Smooth muscle cell (in vitro differentiated cells): ENCODE data around the gene PTH2. TPM values are rescaled to one million over a fixed set of nuclear protein-coding genes. Genes with fewer than 3 reads are reported as not detected.

ENCODE experiments used
- DNase-seq: peaks from one replicate; lab custom pipeline; 2025; ENCODE audit not compliant: unreplicated experiment; lab: John Stamatoyannopoulos, UW
- H2AFZ ChIP-seq: fragments of 200-600 bp; sonication (generic); 2 replicates; pipeline ENCODE4 v1.6.0; 2016; ENCODE audit warnings: antibody characterized with exemption, low read depth, mild to moderate bottlenecking
- H3F3A ChIP-seq: fragments of 200-600 bp; sonication (generic); 2 replicates; pipeline ENCODE4 v1.6.0; 2017; ENCODE audit warnings: antibody characterized with exemption, low read depth
- H3K27ac ChIP-seq: fragments of 200-600 bp; sonication (generic); 2 replicates; pipeline ENCODE4 v1.5.1; 2016; ENCODE audit warnings: low read depth, mild to moderate bottlenecking
- H3K27me3 ChIP-seq: fragments of 200-600 bp; sonication (generic); 2 replicates; pipeline ENCODE4 v1.6.1; 2016; ENCODE audit warnings: low read depth, mild to moderate bottlenecking
- H3K36me3 ChIP-seq: fragments of 200-600 bp; sonication (generic); 2 replicates; pipeline ENCODE4 v1.5.1; 2016; ENCODE audit warnings: low read depth
- H3K4me1 ChIP-seq: fragments of 200-600 bp; sonication (generic); 2 replicates; pipeline ENCODE4 v1.5.1; 2016; ENCODE audit warnings: low read depth
- H3K4me2 ChIP-seq: fragments of 200-600 bp; sonication (generic); 2 replicates; pipeline ENCODE4 v1.6.0; 2016; ENCODE audit warnings: mild to moderate bottlenecking
- H3K4me3 ChIP-seq: fragments of 200-600 bp; sonication (generic); 2 replicates; pipeline ENCODE4 v1.5.1; 2016; ENCODE audit warnings: mild to moderate bottlenecking
- H3K79me2 ChIP-seq: fragments of 200-600 bp; sonication (generic); 2 replicates; pipeline ENCODE4 v1.6.0; 2016; ENCODE audit warnings: low read depth, mild to moderate bottlenecking
- H3K9ac ChIP-seq: fragments of 200-600 bp; sonication (generic); 2 replicates; pipeline ENCODE4 v1.6.0; 2016; ENCODE audit warnings: low read depth
- H3K9me3 ChIP-seq: fragments of 200-600 bp; sonication (generic); replicated peaks from 2 replicates; pipeline ENCODE4 v1.5.1; 2016; ENCODE audit warnings: low read depth
- H4K20me1 ChIP-seq: fragments of 200-600 bp; sonication (generic); 2 replicates; pipeline ENCODE4 v1.6.0; 2016; ENCODE audit warnings: low read depth
- CTCF ChIP-seq: fragments of 200-600 bp; sonication (generic); IDR thresholded peaks from 2 replicates; pipeline ENCODE4 v1.5.1; 2017; ENCODE audit warnings: borderline replicate concordance, mild to moderate bottlenecking, antibody characterized with exemption; ENCODE audit not compliant: insufficient read depth, poor library complexity, severe bottlenecking
- WGBS: methylation state at CpG from one replicate; pipeline ENCODE4 v1.1.7; 2016; ENCODE audit warnings: low lambda C conversion rate; 5-methylcytosine and 5-hydroxymethylcytosine counted together
- polyA plus RNA-seq: library from polyadenylated mRNA; unstranded; fragments of >200 nt; fragmentation: Nextera tagmentation; extraction: Ambion mirVana; gene quantifications from 2 replicates; pipeline ENCODE4 v1.2.1, GENCODE V29; 2016
- total RNA-seq: library from RNA; depleted of rRNA; stranded (reverse); fragments of >200 nt; gene quantifications from 2 replicates; pipeline ENCODE4 v1.2.3, GENCODE V29; 2014

Gene PTH2
- total and polyA plus RNA-seq, 2 experiments from 2014 or later: not detected

GRCh38 chr19:49459388-49459787, 36.1 kb upstream of the PTH2 start:
- no peaks in the 10 kb centered on the region for H3F3A ChIP-seq
- no peak for TF ChIP-seq CTCF
- H3K4me3 ChIP-seq: no peak overlapping the region
- H3K36me3 ChIP-seq: no peaks in the 10 kb centered on the region
- H3K9me3 ChIP-seq: no peaks in the 10 kb centered on the region
- no peaks in the 10 kb centered on the region for H3K27me3 ChIP-seq
- H3K4me2 ChIP-seq: no peak overlapping the region
- no peaks in the 10 kb centered on the region for H4K20me1 ChIP-seq
- H3K27ac ChIP-seq: no peak overlapping the region
- no peaks in the 10 kb centered on the region for H3K79me2 ChIP-seq
- H2AFZ ChIP-seq: no peak overlapping the region
- DNase-seq: no peak
- H3K4me1 ChIP-seq: peaks cover under 1% of the 10 kb centered on the region
- no peak overlapping the region for H3K9ac ChIP-seq
- WGBS: 89% methylated on average over 12 of the region's 12 CpGs

GRCh38 chr19:49458567-49458903, 35.3 kb upstream of the PTH2 start:
- H4K20me1 ChIP-seq: no peaks in the 10 kb centered on the region
- no peaks in the 10 kb centered on the region for H3K27me3 ChIP-seq
- no peaks in the 10 kb centered on the region for H3K79me2 ChIP-seq
- no peak overlapping the region for H2AFZ ChIP-seq
- no peak overlapping the region for H3K9ac ChIP-seq
- H3K4me3 ChIP-seq: no peak overlapping the region
- WGBS: 87% methylated on average over 5 of the region's 5 CpGs
- DNase-seq: no peak
- H3K4me2 ChIP-seq: no peak overlapping the region
- H3K4me1 ChIP-seq: peaks cover 8% of the 10 kb centered on the region
- no peaks in the 10 kb centered on the region for H3K9me3 ChIP-seq
- H3K27ac ChIP-seq: peak overlapping the region; percentile 8
- H3K36me3 ChIP-seq: no peaks in the 10 kb centered on the region
- H3F3A ChIP-seq: no peaks in the 10 kb centered on the region
- TF ChIP-seq CTCF: no peak

- TF ChIP-seq CTCF: no peak
- no peaks in the 10 kb centered on the region for H3K79me2 ChIP-seq
- no peak for DNase-seq
- no peaks in the 10 kb centered on the region for H3F3A ChIP-seq
- H3K4me2 ChIP-seq: no peak overlapping the region
- no peaks in the 10 kb centered on the region for H3K9me3 ChIP-seq
- 96% methylated on average over 5 of the region's 5 CpGs for WGBS
- H4K20me1 ChIP-seq: no peaks in the 10 kb centered on the region
- no peak overlapping the region for H3K4me3 ChIP-seq
- H3K27me3 ChIP-seq: no peaks in the 10 kb centered on the region
- H3K9ac ChIP-seq: no peak overlapping the region
- no peak overlapping the region for H3K27ac ChIP-seq
- H3K36me3 ChIP-seq: no peaks in the 10 kb centered on the region
- H2AFZ ChIP-seq: no peak overlapping the region
- H3K4me1 ChIP-seq: peaks cover 8% of the 10 kb centered on the region
Measured at GRCh38 chr19:49456326-49456725, 33.1 kb upstream of the PTH2 start.

DNA sequence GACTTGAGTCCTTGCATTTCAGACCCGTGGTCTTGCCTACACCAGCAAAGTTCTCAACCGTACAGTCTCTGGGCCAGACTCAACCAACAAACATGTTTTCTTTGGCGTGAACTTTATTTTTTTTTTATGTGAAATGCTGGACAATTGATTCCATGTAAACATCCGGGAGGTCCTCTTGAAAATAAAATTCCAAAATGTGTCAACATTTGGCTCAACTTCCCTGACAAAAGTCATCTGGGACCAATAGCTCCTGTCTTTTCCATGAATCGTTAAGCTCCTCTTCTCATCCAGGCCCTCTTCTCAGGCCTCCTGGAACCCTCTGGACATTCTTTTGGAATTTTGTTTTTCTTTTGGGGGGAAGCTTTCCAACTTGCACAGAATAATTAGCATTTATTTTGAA, 32.5 kb upstream of the PTH2 start:
- H3K9ac ChIP-seq: no peak overlapping the region
- H3K4me3 ChIP-seq: no peak overlapping the region
- no peaks in the 10 kb centered on the region for H3F3A ChIP-seq
- TF ChIP-seq CTCF: no peak
- peaks cover 9% of the 10 kb centered on the region for H3K4me1 ChIP-seq
- no peaks in the 10 kb centered on the region for H3K9me3 ChIP-seq
- H3K27me3 ChIP-seq: no peaks in the 10 kb centered on the region
- H2AFZ ChIP-seq: no peak overlapping the region
- DNase-seq: no peak
- no peaks in the 10 kb centered on the region for H4K20me1 ChIP-seq
- no peaks in the 10 kb centered on the region for H3K79me2 ChIP-seq
- H3K27ac ChIP-seq: no peak overlapping the region
- WGBS: 95% methylated on average over 5 of the region's 5 CpGs
- no peak overlapping the region for H3K4me2 ChIP-seq
- H3K36me3 ChIP-seq: no peaks in the 10 kb centered on the region
